ENCODE data around the gene TAF13. TPM values are rescaled to one million over a fixed set of nuclear protein-coding genes. Genes with fewer than 3 reads are reported as not detected.
"Not testable (repeated sequence)": the region's sequence is repeated elsewhere in the genome, so short reads cannot be mapped to it uniquely, and the experiment has no call there.

TAF13 gene
- total and polyA plus RNA-seq, 8 donors = 7.2 to 18.8 (median 11.9) TPM

GRCh38 chr1:109056064-109056463 lies 19.7 kb downstream of the TAF13 start:
- ATAC-seq = no peak
- no peaks in the 10 kb centered on the region for H3K27me3 ChIP-seq
- DNase-seq = no peak
- FAIRE-seq = no peak
- H3K9me3 ChIP-seq = no peaks in the 10 kb centered on the region
- TF ChIP-seq CTCF (IDR thresholded peaks at IDR 0.05) = no peak
- no peaks in the 10 kb centered on the region for H3K36me3 ChIP-seq
- peaks cover 0 to 6% (median 0%) of the 10 kb centered on the region in 3 donors for H3K4me1 ChIP-seq
- no peak overlapping the region for H3K27ac ChIP-seq
- no peak overlapping the region for H3K4me3 ChIP-seq
- intact Hi-C loops (cut with DNase I) = no loop called here
- 83 to 88% methylated on average over 3 of the region's 3 CpGs for WGBS, 2 donors

- ATAC-seq; H3K4me1 ChIP-seq; FAIRE-seq; intact Hi-C loops (cut with DNase I); H3K9me3 ChIP-seq; H3K4me3 ChIP-seq; H3K36me3 ChIP-seq; H3K27me3 ChIP-seq; H3K27ac ChIP-seq; DNase-seq: not testable (repeated sequence)
- WGBS, 2 donors = 84 to 88% methylated on average over 3 of the region's 3 CpGs
Observed at GRCh38 chr1:109052145-109052544, 23.7 kb downstream of the TAF13 start.

- FAIRE-seq = no peak
Observed at GRCh38 chr1:109050228-109050995, 25.4 kb downstream of the TAF13 start.

GRCh38 chr1:109048335-109048734 lies 27.5 kb downstream of the TAF13 start:
- Histone ChIP-seq H3K9me3 (no peaks in the 10 kb centered on the region), H3K27me3 (no peaks in the 10 kb centered on the region), H3K4me3 (no peak overlapping the region), H3K4me1 (no peaks in the 10 kb centered on the region), H3K36me3 (no peaks in the 10 kb centered on the region), H3K27ac (no peak overlapping the region)
- ATAC-seq = no peak
- no peak for FAIRE-seq
- TF ChIP-seq CTCF (IDR thresholded peaks at IDR 0.05) = no peak
- WGBS, 2 donors = 40 to 53% methylated on average over 2 of the region's 2 CpGs
- DNase-seq = no peak
- intact Hi-C loops (cut with DNase I) = no loop called here

More at GRCh38 chr1:109050228-109050995, 25.4 kb downstream of the TAF13 start:
- no peaks in the 10 kb centered on the region for H3K9me3 ChIP-seq
- no peaks in the 10 kb centered on the region for H3K27me3 ChIP-seq
- H3K4me3 ChIP-seq = no peak overlapping the region
- no peaks in the 10 kb centered on the region for H3K36me3 ChIP-seq
- no peak overlapping the region for H3K27ac ChIP-seq
- ATAC-seq (no peak), DNase-seq (no peak)
- H3K4me1 ChIP-seq = no peaks in the 10 kb centered on the region
- 69% methylated on average over 7 of the region's 7 CpGs for WGBS, 2 donors
- intact Hi-C loops (cut with DNase I) = no loop called here
- TF ChIP-seq CTCF (IDR thresholded peaks at IDR 0.05) = no peak

GRCh38 chr1:109047339-109047738 lies 28.5 kb downstream of the TAF13 start:
- Histone ChIP-seq H3K4me3 (no peak overlapping the region), H3K4me1 (no peaks in the 10 kb centered on the region), H3K36me3 (no peaks in the 10 kb centered on the region), H3K9me3 (no peaks in the 10 kb centered on the region), H3K27me3 (no peaks in the 10 kb centered on the region), H3K27ac (no peak overlapping the region)
- DNase-seq = no peak
- intact Hi-C loops (cut with DNase I) = no loop called here
- TF ChIP-seq CTCF (IDR thresholded peaks at IDR 0.05) = no peak
- no peak for ATAC-seq
- 58 to 65% methylated on average over 6 of the region's 6 CpGs for WGBS, 2 donors
- no peak for FAIRE-seq
